HL-60 (cell line): ENCODE data around the gene ZDHHC5.

Source experiments
- CTCF ChIP-seq: IDR thresholded peaks from one replicate; pipeline ENCODE4 v1.5.1; 2011; ENCODE audit warnings: low read length, control low read depth, inconsistent platforms; ENCODE audit not compliant: insufficient read depth
- GABPA ChIP-seq: IDR thresholded peaks from 2 replicates; pipeline ENCODE4 v1.6.1; 2012; ENCODE audit warnings: low read depth

- no peak for TF ChIP-seq GABPA
- no peak for TF ChIP-seq CTCF
Observed at GRCh38 chr11:57681168-57681567, 13.3 kb downstream of the ZDHHC5 start.
